ENCODE results near the gene THBS2.
"Not testable (repeated sequence)": the region's sequence is repeated elsewhere in the genome, so short reads cannot be mapped to it uniquely, and the experiment has no call there.

THBS2 gene

DNA sequence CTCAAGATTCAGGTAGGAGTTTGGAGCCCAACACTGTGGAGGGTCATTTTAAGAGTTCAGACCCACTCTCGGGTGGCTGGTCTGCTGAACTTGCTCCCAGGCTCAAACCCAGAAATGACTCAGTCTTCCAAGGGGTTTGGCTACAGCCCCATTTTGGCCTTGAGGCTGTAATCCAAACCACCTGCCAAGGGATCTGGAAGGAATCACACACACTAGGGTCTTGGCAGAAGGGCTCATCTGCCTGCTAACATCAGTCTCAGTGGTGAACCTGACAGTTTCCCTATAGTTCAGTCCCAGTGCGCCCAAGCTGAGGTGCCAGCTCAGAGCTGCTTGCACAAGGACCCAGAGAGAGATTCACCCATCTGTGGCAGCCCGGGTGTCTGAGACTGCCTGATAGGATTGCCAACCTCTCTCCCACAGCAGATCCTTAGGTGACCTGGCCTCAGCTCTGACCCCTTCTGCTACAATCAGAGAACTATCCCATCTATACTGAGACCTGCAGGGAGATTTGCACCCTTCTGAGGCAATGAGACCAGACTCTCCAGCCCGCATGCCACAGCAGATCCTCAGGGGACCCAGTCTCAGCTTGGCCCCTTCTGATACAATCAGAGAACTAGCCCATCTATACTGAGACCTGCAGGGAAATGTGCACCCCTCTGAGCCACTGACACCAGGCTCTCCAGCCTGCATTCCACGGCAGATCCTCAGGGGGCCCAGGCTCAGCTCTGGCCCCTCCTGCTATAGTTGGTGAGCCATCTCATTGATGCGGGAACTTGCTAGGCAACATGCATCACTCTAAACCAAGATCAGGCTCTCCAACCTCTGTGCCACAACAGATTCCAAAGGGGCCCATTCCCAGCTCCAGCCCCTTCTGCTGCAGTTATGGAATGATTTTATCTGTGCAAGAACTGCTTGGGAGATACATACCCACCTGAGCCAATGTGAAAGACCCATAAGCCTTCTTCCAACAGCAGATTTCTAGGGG, 48.2 kb downstream of the THBS2 start:
- TF ChIP-seq, protein P1, sequence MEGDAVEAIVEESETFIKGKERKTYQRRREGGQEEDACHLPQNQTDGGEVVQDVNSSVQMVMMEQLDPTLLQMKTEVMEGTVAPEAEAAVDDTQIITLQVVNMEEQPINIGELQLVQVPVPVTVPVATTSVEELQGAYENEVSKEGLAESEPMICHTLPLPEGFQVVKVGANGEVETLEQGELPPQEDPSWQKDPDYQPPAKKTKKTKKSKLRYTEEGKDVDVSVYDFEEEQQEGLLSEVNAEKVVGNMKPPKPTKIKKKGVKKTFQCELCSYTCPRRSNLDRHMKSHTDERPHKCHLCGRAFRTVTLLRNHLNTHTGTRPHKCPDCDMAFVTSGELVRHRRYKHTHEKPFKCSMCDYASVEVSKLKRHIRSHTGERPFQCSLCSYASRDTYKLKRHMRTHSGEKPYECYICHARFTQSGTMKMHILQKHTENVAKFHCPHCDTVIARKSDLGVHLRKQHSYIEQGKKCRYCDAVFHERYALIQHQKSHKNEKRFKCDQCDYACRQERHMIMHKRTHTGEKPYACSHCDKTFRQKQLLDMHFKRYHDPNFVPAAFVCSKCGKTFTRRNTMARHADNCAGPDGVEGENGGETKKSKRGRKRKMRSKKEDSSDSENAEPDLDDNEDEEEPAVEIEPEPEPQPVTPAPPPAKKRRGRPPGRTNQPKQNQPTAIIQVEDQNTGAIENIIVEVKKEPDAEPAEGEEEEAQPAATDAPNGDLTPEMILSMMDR (conservative IDR thresholded peaks at IDR 0.05; ENCODE audit: low read length): no peak
- no peak overlapping the region for H3K4me3 ChIP-seq (ENCODE audit: low read length)
- DNase-seq (ENCODE audit: low read depth): peak; percentile 93

DNA sequence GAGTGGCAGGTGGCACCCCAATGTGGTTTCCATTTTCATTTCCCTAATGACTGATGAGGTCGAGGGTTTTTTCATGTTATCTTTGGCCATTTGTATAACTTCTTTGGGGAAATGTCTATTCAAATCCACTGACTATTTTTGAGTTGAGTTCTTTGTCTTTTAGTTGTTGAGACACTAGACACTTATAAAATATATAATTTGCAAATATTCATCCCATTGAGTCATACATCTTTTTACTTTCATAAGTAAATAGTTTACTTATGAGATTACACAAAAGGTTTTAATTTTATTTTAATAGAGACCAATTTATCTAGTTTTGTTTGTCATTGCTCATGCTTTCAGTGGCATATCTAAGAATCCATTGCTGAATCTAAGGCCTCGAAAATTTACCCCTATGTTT, 49.5 kb downstream of the THBS2 start:
- DNase-seq (ENCODE audit: low read depth): peak; percentile 50
- H3K4me3 ChIP-seq (ENCODE audit: low read length): no peak overlapping the region
- TF ChIP-seq, protein P1 (conservative IDR thresholded peaks at IDR 0.05; ENCODE audit: low read length): no peak

DNA sequence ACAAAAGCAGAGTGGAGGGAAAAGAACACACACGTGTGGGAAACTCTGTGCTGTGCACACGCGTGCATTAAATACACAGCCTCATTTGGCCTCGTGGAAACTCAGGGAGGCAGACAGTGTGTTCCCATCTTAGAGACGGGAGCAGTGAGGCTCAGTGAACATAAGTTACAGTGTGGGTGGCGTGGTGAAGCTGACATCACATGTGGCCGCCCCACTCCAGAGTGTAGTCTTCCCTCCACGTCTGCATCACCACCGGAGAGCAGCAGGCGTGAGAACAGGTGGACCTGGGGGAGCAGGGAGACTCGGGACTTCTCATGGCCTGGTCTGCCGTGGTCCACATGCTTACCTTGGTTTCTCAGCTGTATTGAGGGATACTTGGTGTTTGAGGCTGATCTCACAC, 51.7 kb downstream of the THBS2 start:
- DNase-seq (ENCODE audit: low read depth): no peak
- no peak overlapping the region for H3K4me3 ChIP-seq (ENCODE audit: low read length)
- TF ChIP-seq, protein P1 (conservative IDR thresholded peaks at IDR 0.05; ENCODE audit: low read length): no peak

DNA sequence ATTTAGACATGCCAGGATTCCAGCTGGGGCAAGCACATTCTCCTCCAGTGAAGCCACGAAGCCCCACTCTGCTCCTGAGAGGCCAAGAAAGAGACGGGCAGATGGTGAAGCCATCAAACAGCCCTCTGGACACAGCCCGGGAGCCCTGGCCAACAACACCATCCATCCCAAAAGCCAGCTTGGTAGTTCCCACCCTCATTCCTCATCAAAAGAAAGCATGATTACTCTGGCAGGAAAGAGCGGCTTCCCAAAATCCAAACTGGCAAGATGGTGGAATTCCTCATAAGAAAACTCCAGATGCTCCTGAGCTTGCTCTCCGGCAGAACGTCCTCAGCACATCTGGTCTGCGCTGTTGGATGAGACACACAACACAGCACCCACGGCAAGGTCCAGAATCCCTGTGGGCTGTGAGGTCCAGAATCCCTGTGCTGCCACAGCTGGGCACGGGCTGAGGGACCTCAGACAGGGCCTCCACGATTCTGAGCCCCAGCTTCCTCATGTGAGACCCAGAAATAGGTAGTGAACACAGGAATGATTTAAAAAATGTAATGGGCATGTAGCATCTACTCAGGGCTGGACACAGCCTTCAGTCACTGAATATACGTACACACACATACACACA, 52.6 kb downstream of the THBS2 start:
- TF ChIP-seq, protein P1 (conservative IDR thresholded peaks at IDR 0.05; ENCODE audit: low read length): no peak
- H3K4me3 ChIP-seq (ENCODE audit: low read length): no peak overlapping the region
- DNase-seq (ENCODE audit: low read depth): peak; percentile 46

DNA sequence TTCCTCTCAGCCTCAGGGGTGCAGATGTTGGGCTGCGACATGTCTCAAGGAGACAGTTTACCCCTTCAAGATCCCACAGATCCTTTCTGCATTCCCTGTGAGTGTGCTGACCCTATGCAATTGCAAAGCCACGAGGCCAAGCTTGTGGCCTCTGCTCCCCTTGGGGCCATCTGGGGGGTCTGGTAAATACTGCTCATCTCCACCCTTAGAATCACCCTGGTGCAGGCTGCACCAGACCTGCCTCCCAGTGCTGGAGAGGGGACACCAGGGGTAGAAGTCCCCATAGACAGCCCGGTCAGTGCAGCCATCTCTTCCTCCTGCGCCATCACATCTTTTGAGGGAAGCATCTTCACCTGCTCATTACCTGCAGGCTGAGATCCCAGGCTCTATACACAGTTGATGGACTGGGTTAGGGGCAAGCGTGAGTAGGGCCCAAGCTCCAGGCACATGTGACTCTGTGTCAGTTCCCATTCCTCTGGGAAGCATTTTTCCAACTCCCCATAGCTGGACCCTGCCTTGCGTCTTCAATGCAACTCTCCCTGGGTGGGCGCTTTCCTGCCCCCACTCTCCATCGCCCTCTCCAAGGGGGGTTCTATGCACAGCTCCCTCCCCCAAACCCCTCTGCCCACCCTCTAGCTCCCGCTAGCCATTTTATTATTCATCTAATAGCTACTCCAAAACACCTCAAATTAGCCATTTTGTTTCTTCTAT, 53.9 kb downstream of the THBS2 start:
- H3K4me3 ChIP-seq (ENCODE audit: low read length): no peak overlapping the region
- no peak for DNase-seq (ENCODE audit: low read depth)
- TF ChIP-seq, protein P1 (conservative IDR thresholded peaks at IDR 0.05; ENCODE audit: low read length): no peak

DNA sequence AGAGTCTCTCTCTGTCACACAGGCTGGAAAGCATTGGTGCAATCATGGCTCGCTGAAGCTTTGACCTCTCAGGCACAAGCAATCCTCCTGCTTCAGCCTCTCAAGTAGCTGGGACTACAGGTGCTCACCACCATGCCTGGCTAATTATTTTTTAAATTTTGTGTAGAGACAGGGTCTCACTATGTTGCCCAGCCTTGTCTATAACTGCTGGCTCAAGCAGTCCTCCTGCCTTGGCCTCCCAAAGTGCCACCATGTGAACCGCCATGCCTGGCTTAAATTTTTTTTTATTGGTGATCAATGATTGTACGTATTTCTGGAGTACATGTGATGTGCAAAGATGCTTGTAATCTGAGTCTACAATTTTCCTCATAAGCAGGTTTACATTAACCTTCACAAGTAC, 54.8 kb downstream of the THBS2 start:
- TF ChIP-seq, protein P1 (conservative IDR thresholded peaks at IDR 0.05; ENCODE audit: low read length): no peak
- no peak for DNase-seq (ENCODE audit: low read depth)
- H3K4me3 ChIP-seq (ENCODE audit: low read length): no peak overlapping the region

DNA sequence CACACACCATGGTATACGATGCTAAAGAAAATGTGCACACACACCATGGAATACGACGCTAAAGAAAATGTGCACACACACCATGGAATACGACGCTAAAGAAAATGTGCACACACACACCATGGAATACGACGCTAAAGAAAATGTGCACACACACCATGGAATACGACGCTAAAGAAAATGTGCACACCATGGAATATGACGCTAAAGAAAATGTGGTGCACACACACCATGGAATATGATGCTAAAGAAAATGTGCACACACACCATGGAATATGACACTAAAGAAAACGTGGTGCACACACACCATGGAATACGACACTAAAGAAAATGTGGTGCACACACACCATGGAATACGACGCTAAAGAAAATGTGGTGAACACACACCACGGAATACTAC, 55.7 kb downstream of the THBS2 start:
- not testable (repeated sequence) for DNase-seq (ENCODE audit: low read depth)

DNA sequence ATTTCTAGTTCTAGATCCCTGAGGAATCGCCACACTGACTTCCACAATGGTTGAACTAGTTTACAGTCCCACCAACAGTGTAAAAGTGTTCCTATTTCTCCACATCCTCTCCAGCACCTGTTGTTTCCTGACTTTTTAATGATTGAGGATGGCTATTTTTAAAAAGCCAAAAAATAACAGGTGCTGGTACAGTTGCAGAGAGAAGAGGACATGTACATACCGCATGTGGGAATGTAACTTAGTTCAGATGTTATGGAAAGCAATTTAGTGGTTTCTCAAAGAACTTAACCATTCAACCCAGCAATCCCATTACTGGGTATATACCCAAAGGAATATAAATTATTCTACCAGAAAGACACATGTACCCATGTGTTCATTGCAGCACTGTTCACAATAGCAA, 57.4 kb downstream of the THBS2 start:
- DNase-seq (ENCODE audit: low read depth); H3K4me3 ChIP-seq (ENCODE audit: low read length): not testable (repeated sequence)

More for the DNA sequence above, 55.7 kb downstream of the THBS2 start:
- H3K4me3 ChIP-seq (ENCODE audit: low read length): not testable (repeated sequence)
